AG09319 (cell line): ENCODE results near the gene WNT7B.
"Not testable (repeated sequence)": the region's sequence is repeated elsewhere in the genome, so short reads cannot be mapped to it uniquely, and the experiment has no call there.

Experiments
- DNase-seq: peaks from one replicate; pipeline ENCODE4 v3.0.0-alpha.2; 2010; ENCODE audit warnings: low read depth; ENCODE audit errors: extremely low read depth
- CTCF ChIP-seq: IDR thresholded peaks from 2 replicates; pipeline ENCODE4 v1.5.1; 2011; ENCODE audit warnings: low read depth, mild to moderate bottlenecking, inconsistent platforms, low read length, moderate library complexity

Gene WNT7B

GRCh38 chr22:46007848-46008261, 30.9 kb upstream of the WNT7B start:
- TF ChIP-seq CTCF = no peak; the same call in 1 of the 2 replicates

GRCh38 chr22:46007003-46007847, 30.3 kb upstream of the WNT7B start:
- no peak for DNase-seq
- no peak for TF ChIP-seq CTCF

More at GRCh38 chr22:46007848-46008261, 30.9 kb upstream of the WNT7B start:
- peak; percentile 72 for DNase-seq

GRCh38 chr22:46006379-46007002, 29.5 kb upstream of the WNT7B start:
- TF ChIP-seq CTCF = peak; percentile 79

GRCh38 chr22:46005116-46005705, 28.2 kb upstream of the WNT7B start:
- not testable (repeated sequence) for DNase-seq

More at GRCh38 chr22:46006379-46007002, 29.5 kb upstream of the WNT7B start:
- DNase-seq = peak; percentile 83

GRCh38 chr22:46004105-46004866, 27.3 kb upstream of the WNT7B start:
- no peak for DNase-seq
- no peak for TF ChIP-seq CTCF

- no peak for DNase-seq
- no peak for TF ChIP-seq CTCF
Observed at GRCh38 chr22:46003271-46004091, 26.5 kb upstream of the WNT7B start.

- no peak for TF ChIP-seq CTCF
- no peak for DNase-seq
Observed at GRCh38 chr22:46002757-46003270, 25.9 kb upstream of the WNT7B start.
